Mammary epithelial cell (primary cell): ENCODE data around the gene ITPR3.

Experiments used
- CTCF ChIP-seq, 2 donors: IDR thresholded peaks in 1 of 2; conservative IDR thresholded peaks in 1 of 2; 2 replicates each; pipeline ENCODE4 v1.5.1; 2011 to 2012; ENCODE audit warnings: inconsistent platforms in 2 of 2, low read length in 2 of 2, mild to moderate bottlenecking in 2 of 2, control low read depth in 1 of 2, low read depth in 1 of 2; ENCODE audit not compliant: insufficient read depth in 1 of 2; ENCODE audit errors: extremely low read depth in 1 of 2
- EZH2 ChIP-seq: IDR thresholded peaks from 2 replicates; pipeline ENCODE4 v1.6.1; 2012; ENCODE audit warnings: low read length, inconsistent platforms, borderline replicate concordance

- TF ChIP-seq CTCF (conservative IDR thresholded peaks at IDR 0.05 in 1 of 2, IDR thresholded peaks at IDR 0.05 in 1 of 2; ENCODE audit: extremely low read depth in 1 of 2, insufficient read depth in 1 of 2, low read depth in 1 of 2, low read length in 2 of 2) (no peak), EZH2 (no peak)
Observed at GRCh38 chr6:33633084-33633461, 12.0 kb downstream of the ITPR3 start.
